OCI-LY3 (cell line): ENCODE results near the gene RNASEL.

ENCODE experiments used
- H2AFZ ChIP-seq: fragments of 200-600, 300-600 bp; shearing (Covaris generic); 2 replicates; pipeline ENCODE4 v1.6.0; 2014; ENCODE audit warnings: antibody characterized with exemption, low read depth, low read length
- H3K27ac ChIP-seq: fragments of 200-600, 300-600 bp; sonication (generic); 2 replicates; pipeline ENCODE4 v1.5.1; 2014; ENCODE audit warnings: mild to moderate bottlenecking, low read length, moderate library complexity, mixed read lengths
- H3K27me3 ChIP-seq: fragments of 200-600, 300-600 bp; sonication (generic); 2 replicates; pipeline ENCODE4 v1.6.1; 2014; ENCODE audit warnings: low read depth, low read length, mixed read lengths
- H3K36me3 ChIP-seq: fragments of 200-600, 300-600 bp; sonication (generic); replicated peaks from 2 replicates; pipeline ENCODE3; 2014; ENCODE audit warnings: low read depth, low read length, mixed read lengths
- H3K4me1 ChIP-seq: fragments of 300-600, 200-600 bp; sonication (generic); 2 replicates; pipeline ENCODE4 v1.6.1; 2014; ENCODE audit warnings: low read length, mixed read lengths
- H3K4me2 ChIP-seq: fragments of 200-600, 300-600 bp; sonication (generic); 2 replicates; pipeline ENCODE4 v1.6.1; 2014; ENCODE audit warnings: low read length, mixed read lengths
- H3K4me3 ChIP-seq: fragments of 300-600, 200-600 bp; sonication (generic); 2 replicates; pipeline ENCODE4 v1.5.1; 2014; ENCODE audit warnings: antibody characterized with exemption, mild to moderate bottlenecking, low read length, moderate library complexity
- H3K79me2 ChIP-seq: fragments of 300-600, 200-600 bp; shearing (Covaris generic); 2 replicates; pipeline ENCODE4 v1.6.1; 2014; ENCODE audit warnings: mild to moderate bottlenecking, low read length, mixed read lengths
- H3K9ac ChIP-seq: fragments of 300-600, 200-600 bp; shearing (Covaris generic); 2 replicates; pipeline ENCODE4 v1.6.0; 2014; ENCODE audit warnings: mild to moderate bottlenecking, low read length, moderate library complexity
- H3K9me3 ChIP-seq: fragments of 200-600, 300-600 bp; shearing (Covaris generic); 2 replicates; pipeline ENCODE4 v1.6.1; 2014; ENCODE audit warnings: low read length, mixed read lengths; ENCODE audit not compliant: insufficient read depth
- H4K20me1 ChIP-seq: fragments of 200-600, 300-600 bp; sonication (generic); 2 replicates; pipeline ENCODE4 v1.6.1; 2016; ENCODE audit warnings: low read length, mixed read lengths; ENCODE audit not compliant: insufficient read depth
- EZH2phosphoT487 ChIP-seq: fragments of 200-600 bp; shearing (Covaris generic); IDR thresholded peaks from 2 replicates; pipeline ENCODE4 v1.6.1; 2018; ENCODE audit warnings: antibody characterized with exemption, mixed run types, low read depth
- TF ChIP-seq, protein P1 (sequence below): fragments of 200-600, 300-600 bp; sonication (generic); IDR thresholded peaks from 2 replicates; pipeline ENCODE4 v1.5.1; 2014; ENCODE audit warnings: antibody characterized with exemption, low read length, low read depth

Gene RNASEL

DNA sequence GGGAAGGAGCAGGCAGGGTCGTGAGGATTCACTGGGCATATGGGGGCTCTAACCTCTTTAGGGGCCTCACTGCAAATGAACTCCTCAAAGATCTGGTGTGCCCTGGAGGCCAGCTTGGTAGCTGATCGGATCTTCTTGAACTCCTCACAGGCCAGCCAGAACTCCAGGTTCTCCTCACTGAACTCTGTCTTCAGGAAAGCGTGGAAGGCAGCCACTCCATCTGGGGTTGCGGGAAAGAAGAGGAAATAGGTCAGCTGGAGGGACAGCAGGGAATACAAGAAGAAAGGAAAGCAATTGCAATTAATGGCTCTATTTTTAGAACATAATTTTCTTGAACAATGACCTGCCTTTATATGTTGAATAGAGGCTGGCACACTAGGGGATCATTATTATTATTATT lies 12.9 kb upstream of the RNASEL start:
- Histone ChIP-seq H3K4me3 (no peak overlapping the region), H3K36me3 (peaks cover 33% of the 10 kb centered on the region)
- TF ChIP-seq, protein P1, sequence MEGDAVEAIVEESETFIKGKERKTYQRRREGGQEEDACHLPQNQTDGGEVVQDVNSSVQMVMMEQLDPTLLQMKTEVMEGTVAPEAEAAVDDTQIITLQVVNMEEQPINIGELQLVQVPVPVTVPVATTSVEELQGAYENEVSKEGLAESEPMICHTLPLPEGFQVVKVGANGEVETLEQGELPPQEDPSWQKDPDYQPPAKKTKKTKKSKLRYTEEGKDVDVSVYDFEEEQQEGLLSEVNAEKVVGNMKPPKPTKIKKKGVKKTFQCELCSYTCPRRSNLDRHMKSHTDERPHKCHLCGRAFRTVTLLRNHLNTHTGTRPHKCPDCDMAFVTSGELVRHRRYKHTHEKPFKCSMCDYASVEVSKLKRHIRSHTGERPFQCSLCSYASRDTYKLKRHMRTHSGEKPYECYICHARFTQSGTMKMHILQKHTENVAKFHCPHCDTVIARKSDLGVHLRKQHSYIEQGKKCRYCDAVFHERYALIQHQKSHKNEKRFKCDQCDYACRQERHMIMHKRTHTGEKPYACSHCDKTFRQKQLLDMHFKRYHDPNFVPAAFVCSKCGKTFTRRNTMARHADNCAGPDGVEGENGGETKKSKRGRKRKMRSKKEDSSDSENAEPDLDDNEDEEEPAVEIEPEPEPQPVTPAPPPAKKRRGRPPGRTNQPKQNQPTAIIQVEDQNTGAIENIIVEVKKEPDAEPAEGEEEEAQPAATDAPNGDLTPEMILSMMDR = no peak

DNA sequence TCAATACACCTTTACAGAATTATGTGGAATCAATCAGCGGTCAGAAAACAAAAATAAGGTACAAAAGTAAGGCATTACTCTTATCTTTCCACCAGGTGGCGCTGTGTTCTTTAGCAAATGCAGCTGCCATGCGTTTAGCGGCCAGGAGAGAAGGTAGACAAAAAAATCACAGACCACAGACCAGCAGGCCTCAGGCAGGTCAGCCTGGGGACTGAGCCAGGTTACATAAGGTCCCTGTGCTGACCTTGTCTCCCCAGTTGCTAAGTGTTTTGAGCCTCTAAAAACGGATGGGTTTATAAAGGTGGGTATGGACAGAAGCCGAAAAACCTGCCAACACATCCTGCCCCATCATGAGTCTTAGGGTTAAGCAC lies 12.3 kb upstream of the RNASEL start:
- no peaks in the 10 kb centered on the region for H4K20me1 ChIP-seq
- H3K4me1 ChIP-seq = peaks cover 18% of the 10 kb centered on the region
- peaks cover 33% of the 10 kb centered on the region for H3K36me3 ChIP-seq
- peaks cover 11% of the 10 kb centered on the region for H3K79me2 ChIP-seq
- no peak overlapping the region for H3K4me2 ChIP-seq
- H3K4me3 ChIP-seq = no peak overlapping the region
- H3K9ac ChIP-seq = no peak overlapping the region
- peaks cover 8% of the 10 kb centered on the region for H3K27me3 ChIP-seq
- TF ChIP-seq, protein P1 = peak; percentile 97
- no peak for TF ChIP-seq EZH2phosphoT487
- H3K27ac ChIP-seq = no peak overlapping the region
- no peaks in the 10 kb centered on the region for H3K9me3 ChIP-seq
- H2AFZ ChIP-seq = no peak overlapping the region

More for the DNA sequence above, 12.9 kb upstream of the RNASEL start:
- Histone ChIP-seq H4K20me1 (no peaks in the 10 kb centered on the region), H3K4me2 (no peak overlapping the region), H3K79me2 (peaks cover 11% of the 10 kb centered on the region), H3K9ac (no peak overlapping the region), H2AFZ (no peak overlapping the region), H3K9me3 (no peaks in the 10 kb centered on the region), H3K27ac (no peak overlapping the region), H3K4me1 (peaks cover 18% of the 10 kb centered on the region), H3K27me3 (peaks cover 13% of the 10 kb centered on the region)

DNA sequence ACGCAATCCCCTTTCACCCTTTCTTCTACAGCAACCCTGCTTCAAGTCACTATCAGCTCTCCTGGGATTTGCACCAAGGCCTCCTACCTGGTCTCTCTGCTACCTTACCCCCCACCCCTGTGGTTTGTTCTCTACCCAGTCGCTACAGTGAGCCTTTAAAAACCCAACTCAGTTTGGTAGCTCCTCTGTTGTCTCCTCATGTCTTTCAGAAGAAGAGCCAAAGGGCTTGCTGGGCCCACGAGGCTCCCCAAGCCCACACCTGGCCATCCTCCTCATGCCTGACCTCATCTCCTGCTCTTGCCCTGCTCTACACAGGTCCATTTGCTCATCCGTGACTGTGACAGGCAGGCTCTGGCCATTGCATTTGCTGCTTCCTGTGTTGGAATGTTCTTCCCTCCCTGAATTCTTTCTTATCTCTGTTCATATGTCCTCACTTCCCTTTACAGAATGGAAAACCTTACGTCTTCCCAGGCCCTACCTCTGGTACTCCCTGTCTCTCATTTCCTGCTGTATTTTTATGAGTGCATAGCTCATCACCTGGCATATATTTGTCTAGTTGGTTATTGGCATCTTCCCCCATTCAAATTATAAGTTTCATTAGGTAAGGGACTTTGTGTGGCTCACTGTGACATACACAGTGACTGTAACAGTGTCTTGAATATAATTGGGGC lies 11.8 kb upstream of the RNASEL start:
- Histone ChIP-seq H4K20me1 (no peaks in the 10 kb centered on the region), H3K4me2 (no peak overlapping the region), H2AFZ (no peak overlapping the region), H3K4me3 (no peak overlapping the region), H3K4me1 (peaks cover 20% of the 10 kb centered on the region), H3K27ac (no peak overlapping the region), H3K27me3 (peaks cover 7% of the 10 kb centered on the region), H3K36me3 (peaks cover 33% of the 10 kb centered on the region), H3K9me3 (no peaks in the 10 kb centered on the region), H3K9ac (no peak overlapping the region), H3K79me2 (peaks cover 11% of the 10 kb centered on the region)
- no peak for TF ChIP-seq EZH2phosphoT487
- TF ChIP-seq, protein P1 = no peak

DNA sequence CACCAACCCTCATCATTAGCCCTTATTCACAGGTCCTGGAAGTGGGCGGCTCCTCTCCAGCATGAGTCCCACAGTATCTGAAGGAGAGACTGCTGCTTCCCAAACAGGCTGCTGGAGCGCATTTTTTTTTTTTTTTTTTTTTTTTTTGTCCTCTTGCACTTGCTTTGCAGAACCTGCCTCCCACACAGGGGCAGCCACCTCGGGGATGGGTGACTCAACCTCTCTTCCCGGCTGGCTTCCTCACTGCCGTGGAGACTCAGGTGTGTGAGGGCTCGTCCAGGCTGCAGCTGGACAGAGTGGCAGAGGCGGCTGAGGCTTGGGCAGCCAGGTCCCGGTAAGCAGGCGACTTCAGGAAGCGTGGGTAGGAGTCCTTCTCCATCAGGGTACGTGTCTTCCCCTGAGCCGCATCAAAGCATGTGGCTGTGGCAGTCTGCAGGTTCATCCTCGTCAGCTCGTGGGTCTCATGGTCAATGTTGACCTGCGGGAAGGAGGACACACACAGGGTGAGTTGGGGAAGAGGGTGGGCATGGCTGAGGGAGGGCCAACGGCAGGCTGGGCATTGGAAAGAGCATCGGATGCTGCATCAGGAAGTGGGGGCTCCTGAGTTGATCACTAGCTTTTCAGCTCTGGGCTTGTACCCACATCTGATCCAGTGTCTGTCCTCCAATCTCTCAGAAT lies 11.1 kb upstream of the RNASEL start:
- TF ChIP-seq, protein P1 = no peak
- no peak for TF ChIP-seq EZH2phosphoT487
- H3K27ac ChIP-seq = no peak overlapping the region
- H3K9ac ChIP-seq = no peak overlapping the region
- no peak overlapping the region for H3K4me2 ChIP-seq
- no peaks in the 10 kb centered on the region for H3K9me3 ChIP-seq
- H3K79me2 ChIP-seq = peaks cover 11% of the 10 kb centered on the region
- H3K4me3 ChIP-seq = no peak overlapping the region
- no peak overlapping the region for H2AFZ ChIP-seq
- peaks cover 2% of the 10 kb centered on the region for H3K27me3 ChIP-seq
- H3K36me3 ChIP-seq = peaks cover 33% of the 10 kb centered on the region
- peaks cover 25% of the 10 kb centered on the region for H3K4me1 ChIP-seq
- no peaks in the 10 kb centered on the region for H4K20me1 ChIP-seq
